ENCODE measurements around the gene CAMK2B. TPM values are rescaled to one million over a fixed set of nuclear protein-coding genes. Genes with fewer than 3 reads are reported as not detected.
"Not testable (repeated sequence)": the region's sequence is repeated elsewhere in the genome, so short reads cannot be mapped to it uniquely, and the experiment has no call there.

The CAMK2B gene
- total and polyA plus RNA-seq, 12 donors = 30.8 to 152 (median 113) TPM

DNA sequence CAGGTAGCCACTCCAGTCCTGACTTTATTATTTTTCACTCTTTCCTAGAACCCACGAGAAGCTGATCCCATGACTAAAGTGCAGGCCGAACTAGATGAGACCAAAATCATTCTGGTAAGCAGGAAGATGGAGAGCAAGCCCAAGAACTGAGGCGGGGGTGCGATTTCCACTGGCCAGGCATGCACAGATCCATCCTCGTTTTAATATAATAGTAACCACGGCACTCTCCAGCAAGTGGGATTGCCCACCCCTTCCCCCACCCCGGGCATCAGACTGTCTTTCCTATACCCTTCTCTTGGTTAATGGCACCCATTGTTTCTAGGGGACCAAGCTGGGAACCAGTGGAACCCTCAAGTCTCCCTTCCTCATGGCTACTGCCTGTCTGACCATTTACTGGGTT lies 117.3 kb downstream of the CAMK2B start:
- Histone ChIP-seq H3K36me3 (peaks cover 0 to 97% (median 73%) of the 10 kb centered on the region in 9 donors), H3K27ac (no peak overlapping the region), H3K4me1 (peaks cover 0 to 12% (median 0%) of the 10 kb centered on the region in 9 donors), H3K27me3 (no peaks in the 10 kb centered on the region), H3K4me3 (no peak overlapping the region), H3K9me3 (no peaks in the 10 kb centered on the region)
- intact Hi-C loops (cut with DNase I) = no loop called here
- DNase-seq (no peak), ATAC-seq (no peak)
- WGBS, 2 donors = 94 to 96% methylated on average over 7 of the region's 7 CpGs
- TF ChIP-seq, protein P1, sequence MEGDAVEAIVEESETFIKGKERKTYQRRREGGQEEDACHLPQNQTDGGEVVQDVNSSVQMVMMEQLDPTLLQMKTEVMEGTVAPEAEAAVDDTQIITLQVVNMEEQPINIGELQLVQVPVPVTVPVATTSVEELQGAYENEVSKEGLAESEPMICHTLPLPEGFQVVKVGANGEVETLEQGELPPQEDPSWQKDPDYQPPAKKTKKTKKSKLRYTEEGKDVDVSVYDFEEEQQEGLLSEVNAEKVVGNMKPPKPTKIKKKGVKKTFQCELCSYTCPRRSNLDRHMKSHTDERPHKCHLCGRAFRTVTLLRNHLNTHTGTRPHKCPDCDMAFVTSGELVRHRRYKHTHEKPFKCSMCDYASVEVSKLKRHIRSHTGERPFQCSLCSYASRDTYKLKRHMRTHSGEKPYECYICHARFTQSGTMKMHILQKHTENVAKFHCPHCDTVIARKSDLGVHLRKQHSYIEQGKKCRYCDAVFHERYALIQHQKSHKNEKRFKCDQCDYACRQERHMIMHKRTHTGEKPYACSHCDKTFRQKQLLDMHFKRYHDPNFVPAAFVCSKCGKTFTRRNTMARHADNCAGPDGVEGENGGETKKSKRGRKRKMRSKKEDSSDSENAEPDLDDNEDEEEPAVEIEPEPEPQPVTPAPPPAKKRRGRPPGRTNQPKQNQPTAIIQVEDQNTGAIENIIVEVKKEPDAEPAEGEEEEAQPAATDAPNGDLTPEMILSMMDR (IDR thresholded peaks at IDR 0.05) = no peak

DNA sequence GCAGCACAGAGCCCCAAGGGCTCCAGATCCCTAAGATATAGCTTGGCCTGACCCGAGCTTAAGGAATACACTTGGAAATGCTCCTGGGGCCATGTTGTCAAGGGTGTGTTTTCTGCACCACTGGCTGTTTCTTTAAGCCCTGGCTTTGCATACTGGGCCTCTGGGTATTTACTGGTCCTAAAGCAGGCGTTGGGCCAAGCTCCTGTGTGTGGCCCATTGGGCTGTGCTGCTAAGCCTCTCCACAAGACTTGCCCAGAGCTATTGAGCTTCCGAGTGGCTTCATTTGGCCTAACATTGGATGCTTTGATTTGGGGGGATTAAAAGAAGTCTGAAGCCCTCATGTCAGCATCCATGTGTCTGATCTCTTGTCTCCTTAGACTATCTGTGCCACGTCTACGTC lies 119.4 kb downstream of the CAMK2B start:
- H3K27ac ChIP-seq = no peak overlapping the region
- 93 to 95% methylated on average over 5 of the region's 5 CpGs for WGBS, 2 donors
- TF ChIP-seq, protein P1 (IDR thresholded peaks at IDR 0.05) = no peak
- intact Hi-C loops (cut with DNase I) = no loop called here
- peaks cover 0 to 77% (median 63%) of the 10 kb centered on the region in 9 donors for H3K36me3 ChIP-seq
- no peak overlapping the region for H3K4me3 ChIP-seq
- no peaks in the 10 kb centered on the region for H3K27me3 ChIP-seq
- no peak for DNase-seq
- peaks cover 4 to 31% (median 14%) of the 10 kb centered on the region in 9 donors for H3K4me1 ChIP-seq
- H3K9me3 ChIP-seq = no peaks in the 10 kb centered on the region
- ATAC-seq = no peak

DNA sequence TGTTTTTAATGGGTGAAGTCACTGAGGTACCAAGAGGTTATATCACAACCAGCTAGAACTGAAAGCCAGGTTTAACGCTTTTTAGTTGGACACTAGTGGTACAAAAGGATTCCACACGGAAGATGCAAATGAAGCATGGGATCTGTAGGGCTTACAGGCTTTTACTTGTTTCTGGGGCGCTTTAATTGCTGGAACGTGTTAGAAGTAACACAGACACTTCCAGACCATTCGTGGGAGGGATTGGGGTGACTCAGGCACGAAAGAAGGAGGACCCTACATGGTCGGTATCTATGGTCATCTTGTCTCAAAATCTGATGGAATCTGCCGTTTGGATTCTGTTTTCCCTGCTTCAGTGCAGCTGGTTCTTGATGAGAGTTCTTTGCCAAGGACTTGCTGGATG lies 123.6 kb downstream of the CAMK2B start:
- intact Hi-C loops (cut with DNase I) = loop anchor here in 4 of 10 donors (5.0 kb wide), 5 partner anchors 70 to 185 kb away; partner anchors contain the start of genes POLD2 (in 1 of the 4) and POLM (in 1 of the 4)
- no peak for DNase-seq

GRCh38 chr7:44200699-44201461 lies 124.5 kb downstream of the CAMK2B start, which contains the start of gene YKT6:
Gene YKT6 (plus strand): TSS chr7:44200978. CDS start chr7:44201136, 158 bp downstream.
- intact Hi-C loops (cut with DNase I) = loop anchor here in 4 of 10 donors (5.0 kb wide), 5 partner anchors 69 to 184 kb away; partner anchors contain the start of genes POLD2 (in 1 of the 4) and POLM (in 1 of the 4)
- H3K27ac ChIP-seq = peak within 1 kb of the TSS in 9 of 10 donors; percentile 46 to 91 (median 83)
- WGBS, 2 donors = 1% methylated on average over 55 to 58 of the region's 58 CpGs
- peak; percentile 97 to 99 (median 98) for ATAC-seq
- DNase-seq = peak; percentile 91 to 93
- TF ChIP-seq, protein P1 (IDR thresholded peaks at IDR 0.05) = peak; percentile 32 to 70 (median 63)
- H3K36me3 ChIP-seq = peaks cover 0 to 25% (median 14%) of the 10 kb centered on the region in 9 donors
- peaks cover 4 to 31% (median 16%) of the 10 kb centered on the region in 9 donors for H3K4me1 ChIP-seq
- H3K4me3 ChIP-seq = peak within 1 kb of the TSS; percentile 63 to 96 (median 84)
- peaks cover 0 to 8% (median 0%) of the 10 kb centered on the region in 7 donors for H3K27me3 ChIP-seq
- H3K9me3 ChIP-seq = no peaks in the 10 kb centered on the region

More for the DNA sequence above, 123.6 kb downstream of the CAMK2B start:
- TF ChIP-seq, protein P1 (IDR thresholded peaks at IDR 0.05) = no peak
- H3K27ac ChIP-seq = peak overlapping the region in 2 of 10 donors; percentile 91
- 27 to 29% methylated on average over 8 of the region's 8 CpGs for WGBS, 2 donors
- peaks cover 0 to 35% (median 22%) of the 10 kb centered on the region in 9 donors for H3K36me3 ChIP-seq
- H3K4me3 ChIP-seq = peak overlapping the region in 9 of 10 donors; percentile 63 to 96 (median 90)
- H3K9me3 ChIP-seq = no peaks in the 10 kb centered on the region
- no peak for ATAC-seq
- H3K4me1 ChIP-seq = peaks cover 4 to 31% (median 14%) of the 10 kb centered on the region in 9 donors
- H3K27me3 ChIP-seq = peaks cover 0 to 8% (median 0%) of the 10 kb centered on the region in 7 donors

GRCh38 chr7:44200163-44200562 lies 125.2 kb downstream of the CAMK2B start:
- not testable (repeated sequence) for H3K9me3 ChIP-seq, ATAC-seq, H3K27ac ChIP-seq, H3K27me3 ChIP-seq, DNase-seq
- peak overlapping the region in 3 of 10 donors; percentile 63 to 78 (median 64) for H3K4me3 ChIP-seq
- intact Hi-C loops (cut with DNase I) = loop anchor here in 4 of 10 donors (5.0 kb wide), 5 partner anchors 68 to 183 kb away; partner anchors contain the start of genes POLD2 (in 1 of the 4) and POLM (in 1 of the 4)
- peaks cover 4 to 31% (median 16%) of the 10 kb centered on the region in 9 donors for H3K4me1 ChIP-seq
- 71% methylated on average over 3 of the region's 3 CpGs; no CpG with 5 or more reads in 1 of the 2 donors for WGBS, 2 donors
- H3K36me3 ChIP-seq = peaks cover 0 to 18% (median 8%) of the 10 kb centered on the region in 9 donors

All from heart right ventricle (tissue), 16 donors.